GM21447 (cell line): Measurements from ENCODE around the gene NKAPL.

Experiments
- ATAC-seq: cut with Tn5 transposase; IDR thresholded peaks from one replicate; pipeline ENCODE4 v1.9.1; 2021; ENCODE audit not compliant: unreplicated experiment

Gene NKAPL

DNA sequence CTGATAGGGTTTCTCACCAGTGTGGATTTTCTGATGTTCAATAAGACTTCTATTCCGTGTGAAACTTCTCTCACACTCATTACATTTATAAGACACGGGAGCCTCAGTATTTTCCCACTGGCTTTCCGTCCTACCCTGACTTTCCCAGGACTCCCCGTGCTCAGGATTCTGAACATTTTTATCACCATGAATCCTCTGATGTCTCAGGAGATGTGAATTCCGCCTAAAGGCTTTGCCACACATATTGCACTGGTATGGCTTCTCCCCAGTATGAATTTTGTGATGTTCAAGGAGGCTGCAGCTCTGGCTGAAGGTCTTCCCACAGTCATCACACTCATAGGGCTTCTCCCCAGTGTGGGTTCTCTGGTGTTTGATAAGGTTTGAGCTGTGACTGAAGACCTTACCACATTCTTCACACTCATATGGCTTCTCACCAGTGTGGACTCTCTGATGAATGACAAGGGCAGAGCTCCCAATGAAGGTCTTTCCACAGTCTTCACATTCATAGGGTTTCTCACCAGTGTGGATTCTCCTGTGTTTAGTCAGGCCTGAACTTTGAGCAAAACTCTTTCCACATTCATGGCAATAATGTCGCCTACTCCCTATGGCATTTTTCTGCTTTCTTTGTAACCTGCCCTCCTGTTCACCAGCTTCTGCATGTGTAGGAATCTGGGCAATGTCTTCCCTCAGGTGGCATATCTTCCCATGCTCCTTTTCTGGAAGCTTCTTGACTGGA, 13.7 kb upstream of the NKAPL start:
- no peak for ATAC-seq

DNA sequence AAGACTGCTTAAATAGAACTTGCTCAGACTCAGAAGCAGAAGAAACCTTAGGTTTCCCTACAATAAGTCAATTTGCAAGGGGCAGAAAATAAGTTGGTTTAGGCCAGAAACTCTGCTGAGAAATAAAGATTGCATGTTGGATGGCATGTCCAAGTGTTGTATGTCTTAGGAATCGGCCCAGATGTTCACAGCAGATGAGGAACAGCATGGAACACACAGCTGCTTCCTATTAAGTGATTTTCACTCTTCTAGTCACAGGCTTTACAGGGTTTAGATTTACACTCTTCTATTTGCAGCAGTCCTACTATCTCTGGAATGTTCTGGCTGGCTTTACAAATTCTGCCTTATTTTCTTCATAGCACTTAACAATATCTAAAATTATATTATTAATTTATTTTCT, 10.2 kb upstream of the NKAPL start:
- no peak for ATAC-seq

DNA sequence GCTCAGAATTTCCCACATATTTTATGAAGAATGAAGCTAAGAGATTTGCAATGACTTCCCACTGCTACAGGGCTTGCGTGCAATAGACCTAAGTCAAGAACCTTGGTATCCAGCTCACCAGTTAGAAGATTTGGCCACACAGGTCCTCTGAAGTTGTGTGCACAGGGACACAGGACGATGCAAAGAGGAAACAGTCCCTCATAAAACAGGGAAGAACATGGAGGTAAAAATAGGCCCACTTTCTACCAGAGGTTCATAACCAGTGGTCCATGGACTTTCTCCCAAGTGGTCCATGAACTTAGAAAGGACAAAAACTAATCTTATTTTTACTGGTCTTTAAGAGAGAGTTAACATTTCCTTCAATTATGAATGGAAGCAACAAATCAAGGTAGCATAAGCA, 8.3 kb upstream of the NKAPL start:
- ATAC-seq, result no peak

DNA sequence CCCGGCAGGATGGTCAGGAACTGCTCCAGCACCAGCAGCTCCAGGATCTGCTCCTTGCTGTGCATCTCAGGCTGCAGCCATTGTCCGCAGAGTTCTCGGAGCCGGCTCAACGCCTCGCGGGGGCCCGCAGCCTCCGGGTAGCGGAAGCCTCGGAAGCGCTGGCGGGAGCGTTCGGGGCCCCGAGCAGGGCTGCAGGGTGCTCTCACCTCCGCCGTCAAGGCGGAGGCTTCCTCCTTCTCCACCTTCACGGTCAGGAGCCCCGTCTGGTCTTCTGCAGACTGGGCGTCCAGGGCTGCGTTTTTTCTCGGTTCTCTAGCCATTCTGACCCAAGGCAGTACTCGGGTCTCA, 7.5 kb upstream of the NKAPL start:
- peak; percentile 49 for ATAC-seq

DNA sequence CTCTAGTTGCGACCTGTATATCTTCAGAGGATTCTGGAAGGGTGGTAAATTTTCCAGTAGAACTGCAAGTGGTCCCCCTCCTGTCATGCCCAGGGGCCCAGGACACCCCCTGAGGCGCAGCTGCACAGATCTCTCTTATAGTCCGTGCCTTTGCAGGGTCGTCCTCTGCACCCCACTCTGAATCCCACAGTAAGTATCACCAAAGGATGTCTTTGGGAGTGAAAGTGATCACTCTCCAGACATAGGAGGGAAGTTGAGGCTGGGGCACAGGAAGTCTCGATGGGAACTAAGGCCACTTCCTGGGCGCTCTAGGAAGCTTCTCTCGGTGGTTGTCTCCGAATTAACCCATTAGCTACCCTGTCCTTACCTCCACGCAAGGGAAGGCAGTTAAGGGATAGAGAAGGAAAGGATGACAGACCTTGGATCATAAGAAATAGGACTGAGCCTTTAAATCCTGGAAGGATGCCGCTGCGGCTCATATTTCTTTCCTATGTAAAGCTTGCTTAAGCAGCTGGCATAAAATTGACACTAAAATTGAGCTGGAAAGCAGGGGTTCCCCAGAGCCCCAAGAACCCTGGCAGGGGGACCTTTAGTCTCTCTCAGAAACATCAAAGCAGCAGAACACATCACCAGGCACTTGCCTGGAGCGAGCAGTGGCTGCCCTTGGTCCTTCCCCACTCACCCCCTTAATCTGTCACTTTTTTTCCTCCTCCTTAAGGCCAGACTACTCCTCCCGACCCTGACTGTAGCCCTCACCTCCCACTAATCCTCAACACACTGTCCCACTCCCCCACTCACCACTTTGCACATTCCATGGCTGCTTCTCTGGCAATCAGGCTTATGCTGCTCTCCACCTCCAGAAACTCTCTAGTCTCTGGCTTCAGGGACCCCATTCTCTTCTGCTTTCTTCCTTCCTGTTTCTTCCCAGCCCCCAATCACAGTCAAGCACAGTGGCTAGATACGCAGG, 6.8 kb upstream of the NKAPL start, which contains the start of gene ZKSCAN4:
Gene ZKSCAN4, minus strand, starts transcription at position 261 of the 967 bp plus-strand sequence. CDS start 289 bp downstream, outside the sequence.
- ATAC-seq, result peak; percentile 86

DNA sequence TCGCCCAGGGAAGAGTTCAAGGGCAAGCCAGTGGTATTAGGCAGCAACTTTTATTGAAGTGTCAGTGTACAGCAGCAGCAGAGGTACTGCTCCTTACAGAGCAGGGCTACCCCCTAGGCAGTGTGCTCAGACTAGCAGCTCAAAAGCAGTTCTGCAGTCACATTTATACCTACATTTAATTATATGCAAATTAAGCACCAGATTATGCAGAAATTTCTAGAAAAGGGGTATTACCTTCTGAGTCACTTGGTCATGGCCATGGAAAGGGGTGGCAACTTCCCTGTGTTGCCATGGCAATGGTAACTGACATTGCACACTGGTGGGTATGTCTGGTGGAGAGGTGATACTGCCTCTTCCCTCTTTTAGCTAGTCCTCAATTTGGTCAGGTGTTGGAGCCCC, 5.0 kb upstream of the NKAPL start:
- ATAC-seq, result no peak

DNA sequence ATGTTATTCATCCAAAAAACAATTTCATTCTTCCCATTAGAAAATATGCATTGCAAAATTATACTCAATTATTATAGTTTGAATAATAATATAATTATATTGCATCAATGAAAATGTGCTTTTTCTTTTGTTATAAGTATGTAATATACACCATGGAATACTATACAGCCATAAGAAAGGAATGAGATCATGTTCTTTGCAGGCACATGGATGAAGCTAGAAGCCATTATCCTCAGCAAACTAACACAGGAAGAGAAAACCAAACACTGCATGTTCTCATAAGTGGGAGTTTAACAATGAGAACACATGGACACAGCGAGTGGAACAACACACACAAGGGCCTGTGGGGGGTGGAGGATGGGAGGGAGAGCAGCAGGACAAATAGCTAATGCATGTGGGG, 2.1 kb upstream of the NKAPL start:
- ATAC-seq, result no peak

DNA sequence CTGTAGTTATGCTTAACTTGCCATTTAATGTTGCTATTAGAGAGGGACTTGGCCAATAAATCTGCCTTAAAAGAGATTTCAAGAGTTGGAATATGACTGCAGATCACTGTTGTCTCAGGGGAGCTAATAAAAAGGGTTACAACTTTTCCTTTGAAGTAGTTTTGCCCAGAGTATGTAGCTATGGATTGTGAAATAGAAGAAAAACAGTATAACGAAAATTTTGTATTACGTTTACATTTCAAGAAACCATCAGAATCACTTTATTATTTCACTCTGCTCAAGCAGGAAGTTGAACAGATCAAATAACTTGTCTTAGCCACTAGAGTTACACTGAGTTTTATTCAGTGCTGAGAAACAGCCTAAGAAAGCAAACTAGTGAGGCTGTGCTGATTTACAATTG, 4.8 kb downstream of the NKAPL start:
- ATAC-seq, result no peak

DNA sequence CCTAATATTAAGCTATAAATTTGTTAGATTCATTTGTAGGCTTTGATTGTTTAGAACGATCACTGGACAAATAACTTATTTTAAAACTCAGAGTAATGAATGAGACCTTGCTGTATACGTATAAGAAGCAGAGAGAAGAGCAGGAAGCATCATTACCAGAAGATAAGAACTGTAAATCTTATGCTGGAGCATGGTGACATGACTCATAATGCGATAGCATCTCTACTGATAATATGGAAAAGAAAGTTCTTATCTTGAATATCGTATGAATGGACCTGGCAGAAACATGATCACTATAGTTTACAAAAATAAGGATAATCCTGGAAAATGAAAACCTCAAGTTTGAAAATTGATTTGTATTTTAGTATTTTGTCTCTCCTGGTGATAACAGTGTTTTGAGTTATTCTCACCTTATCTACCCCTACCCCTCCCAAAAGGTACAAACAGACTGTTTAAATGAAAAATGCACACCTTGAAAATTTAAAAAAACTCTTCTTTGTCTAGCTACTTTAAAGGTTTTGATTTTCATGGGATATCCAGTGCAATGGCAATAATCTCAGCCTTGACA, 5.8 kb downstream of the NKAPL start:
- no peak for ATAC-seq

DNA sequence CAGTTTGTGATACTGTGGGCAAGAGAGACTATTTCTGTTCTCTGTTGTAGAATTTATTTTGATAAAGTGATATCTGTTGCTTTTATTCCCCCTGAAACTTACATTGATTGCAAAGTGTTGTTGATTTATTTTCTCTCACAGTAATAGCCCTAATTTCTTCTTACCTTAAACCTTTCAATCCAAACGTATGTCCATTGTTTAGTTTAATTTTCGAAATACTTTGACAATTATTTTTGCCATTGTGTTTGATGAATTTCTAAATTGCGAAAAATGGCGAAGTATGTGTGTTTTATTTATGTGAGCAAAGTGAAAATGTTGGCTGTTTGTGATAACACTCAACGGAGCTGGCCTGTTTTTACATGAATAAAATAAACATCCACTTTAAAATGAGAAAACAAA, 7.5 kb downstream of the NKAPL start:
- no peak for ATAC-seq

DNA sequence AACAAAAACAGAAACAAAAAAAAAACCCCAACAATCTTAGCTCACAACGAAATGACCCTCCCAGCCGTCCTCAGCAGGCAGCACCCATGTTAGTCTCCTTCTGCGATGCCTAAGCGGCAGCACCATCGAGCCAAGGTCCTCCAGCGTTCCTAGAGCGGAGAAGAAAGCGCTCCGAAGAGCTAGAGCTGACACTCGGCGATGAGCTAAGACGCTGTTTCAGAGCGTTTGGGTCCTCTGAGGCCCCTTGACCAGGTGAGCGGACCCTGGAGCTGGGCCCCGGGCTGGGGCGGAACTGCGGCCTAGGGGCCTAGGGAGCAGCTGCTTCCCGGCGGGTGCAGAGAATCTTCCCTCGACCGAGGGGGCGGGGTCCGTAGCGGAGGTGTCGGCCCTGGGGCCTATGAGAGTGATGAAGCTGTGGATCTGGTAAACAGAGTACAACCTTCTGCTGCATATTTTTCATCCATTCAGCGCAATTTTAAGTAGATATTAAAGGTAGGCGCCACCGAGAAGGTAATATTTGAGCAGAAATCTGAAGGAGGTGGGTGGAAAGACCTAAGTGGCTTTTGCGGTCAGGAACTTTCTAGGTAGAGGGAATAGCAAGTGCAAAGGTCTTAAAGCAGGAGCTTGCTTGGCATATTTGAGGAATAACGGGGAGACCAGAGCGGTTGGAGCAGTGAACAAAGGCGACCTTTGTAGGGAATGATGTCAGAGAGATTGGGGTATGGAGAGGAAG, 8.0 kb downstream of the NKAPL start, which contains the start of gene ZSCAN26:
Gene ZSCAN26, plus strand, starts transcription at position 182 of the 733 bp plus-strand sequence. CDS start 4,777 bp downstream, outside the sequence.
- ATAC-seq, result peak; percentile 92

DNA sequence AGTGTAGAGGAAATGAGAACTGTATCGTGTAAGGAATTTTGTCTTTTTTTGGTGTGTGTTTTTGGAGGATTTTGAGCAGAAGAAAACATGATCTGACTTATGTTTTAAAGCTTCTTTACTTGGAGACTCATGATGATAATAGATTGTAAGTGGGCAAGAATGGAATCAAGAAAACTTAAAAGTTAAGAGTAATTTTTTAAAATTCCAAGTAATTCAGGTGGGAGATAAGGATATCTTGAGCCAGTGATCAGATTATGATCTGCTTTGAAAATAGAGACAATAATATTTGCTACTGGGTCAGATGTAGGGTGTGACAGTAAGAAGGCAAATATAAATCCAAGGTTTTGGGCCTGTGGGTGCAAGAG, 8.6 kb downstream of the NKAPL start:
- ATAC-seq, result no peak

DNA sequence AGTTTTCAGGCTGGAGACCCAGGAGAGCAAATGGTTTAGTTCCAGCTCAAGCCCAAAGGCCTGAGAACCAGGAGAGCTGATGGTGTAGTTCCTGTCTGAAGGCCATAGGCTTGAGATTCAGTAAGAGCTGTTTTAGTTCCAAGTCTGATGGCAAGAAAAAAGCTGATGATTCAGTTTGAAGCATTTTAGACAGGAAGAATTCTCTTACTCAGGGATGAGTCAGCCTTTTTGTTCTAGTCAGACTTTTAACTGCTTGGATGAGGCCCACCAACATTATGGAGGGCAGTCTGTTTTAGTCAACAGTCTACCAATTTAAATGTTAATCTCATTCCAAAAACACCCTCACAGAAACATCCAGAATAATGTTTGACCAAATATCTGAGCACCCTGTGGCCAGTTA, 10.4 kb downstream of the NKAPL start:
- no peak for ATAC-seq

DNA sequence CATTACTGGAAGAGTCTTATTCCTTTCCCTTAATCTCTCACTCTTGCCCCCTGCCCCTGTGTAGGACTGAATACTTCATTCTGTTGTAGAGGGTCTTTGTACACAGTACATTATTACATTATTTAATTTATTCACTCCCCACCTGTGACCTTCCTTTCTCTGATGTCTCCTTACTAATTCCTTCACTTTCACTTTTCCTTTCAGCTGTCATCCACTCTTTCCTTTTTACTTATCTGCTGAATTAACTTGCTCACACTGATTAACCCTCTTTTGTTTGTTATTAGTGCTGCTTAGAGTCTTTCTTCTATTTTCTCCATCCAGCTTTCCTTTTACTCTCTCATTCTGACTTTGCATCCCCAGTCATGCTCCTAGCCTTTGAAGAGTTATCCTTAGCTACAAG, 15.8 kb downstream of the NKAPL start:
- ATAC-seq, result no peak

DNA sequence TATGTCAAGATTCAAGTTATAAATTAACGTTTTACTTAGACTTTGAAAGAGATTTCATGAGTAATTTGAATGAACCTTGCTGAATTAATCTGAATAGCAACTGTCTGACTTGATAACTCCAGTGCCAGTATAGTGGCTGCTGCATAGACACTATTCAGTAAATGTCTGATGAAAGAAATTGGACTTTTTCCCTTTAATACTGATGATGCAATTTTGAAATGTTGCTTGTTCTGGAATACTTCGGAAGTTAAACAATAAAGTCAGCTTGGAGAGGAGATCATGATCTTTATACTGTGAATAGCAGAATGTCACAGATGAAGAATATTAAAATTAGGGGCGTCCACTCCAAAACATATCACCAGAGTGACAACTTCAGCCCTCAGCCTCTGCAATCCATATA, 18.6 kb downstream of the NKAPL start:
- ATAC-seq, result no peak

DNA sequence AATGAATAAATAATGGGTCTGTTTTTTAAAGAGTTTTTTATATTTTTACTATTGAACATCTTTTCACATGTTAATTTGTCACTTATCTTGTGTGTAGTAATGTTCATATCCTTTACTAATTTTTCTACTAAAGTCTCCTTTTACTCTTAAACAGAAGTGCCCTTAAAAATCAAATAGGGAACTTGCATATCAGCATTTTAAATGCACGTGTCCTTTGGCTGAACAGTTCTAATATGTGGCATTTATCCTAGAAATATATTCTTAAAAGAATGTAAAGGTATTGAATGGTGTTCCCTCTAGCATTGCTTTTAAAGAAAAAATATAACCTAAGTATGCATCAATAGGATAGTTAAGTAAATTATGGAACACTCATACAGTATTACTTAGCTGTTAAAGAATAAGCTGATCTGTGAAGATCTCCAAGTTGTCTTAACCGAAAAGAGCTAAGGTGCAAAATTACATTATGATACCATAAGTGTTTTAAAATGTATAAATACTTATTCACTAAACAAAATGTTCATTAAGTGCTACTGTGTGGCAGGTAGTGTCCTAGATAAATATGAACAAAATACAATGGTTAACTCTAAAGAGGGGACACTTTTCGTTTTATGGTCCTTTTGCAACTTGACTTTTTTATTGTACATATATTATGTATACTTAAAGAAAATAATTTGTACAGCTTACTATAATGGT, 21.6 kb downstream of the NKAPL start:
- no peak for ATAC-seq

DNA sequence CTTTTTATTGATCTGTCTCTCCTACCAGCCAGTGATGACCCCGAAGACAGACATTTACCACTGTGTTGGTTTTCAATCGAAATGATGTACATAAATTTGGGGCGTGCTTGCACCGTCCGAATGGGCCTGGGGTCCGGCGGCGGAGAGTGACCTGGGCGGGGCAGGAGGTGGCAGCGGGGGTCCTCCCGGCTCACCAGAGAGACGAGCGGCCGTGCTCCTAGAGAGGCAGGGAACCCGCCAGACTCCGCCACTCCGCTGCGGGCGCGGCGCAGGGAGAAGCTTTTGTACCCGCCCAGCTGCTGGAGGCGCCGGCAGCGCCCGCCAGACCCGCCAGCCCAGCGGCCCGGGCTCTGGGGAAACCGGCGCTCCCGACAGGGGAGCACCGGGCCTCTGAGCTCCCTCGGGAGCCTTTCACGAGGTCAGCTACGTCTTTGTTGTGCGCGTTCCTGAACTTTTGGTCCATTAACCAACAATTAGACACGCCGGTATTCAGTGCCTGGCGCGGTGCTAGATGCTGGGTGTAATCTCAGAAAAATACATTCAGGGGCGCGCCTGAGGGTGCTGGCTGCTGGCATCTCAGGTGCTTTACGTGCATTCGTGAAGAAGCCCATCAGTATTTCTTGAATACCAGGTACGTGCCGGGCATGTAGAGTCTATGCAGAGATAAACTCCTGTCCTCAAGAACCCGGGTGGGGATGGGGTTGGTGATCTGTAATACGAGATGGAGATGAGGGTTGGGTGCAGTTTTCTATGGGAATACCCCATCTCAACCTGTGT, 22.4 kb downstream of the NKAPL start, which contains the start of gene PGBD1:
Gene PGBD1, plus strand, starts transcription at position 285 of the 777 bp plus-strand sequence. CDS start 2,242 bp downstream, outside the sequence.
- peak; percentile 78 for ATAC-seq

DNA sequence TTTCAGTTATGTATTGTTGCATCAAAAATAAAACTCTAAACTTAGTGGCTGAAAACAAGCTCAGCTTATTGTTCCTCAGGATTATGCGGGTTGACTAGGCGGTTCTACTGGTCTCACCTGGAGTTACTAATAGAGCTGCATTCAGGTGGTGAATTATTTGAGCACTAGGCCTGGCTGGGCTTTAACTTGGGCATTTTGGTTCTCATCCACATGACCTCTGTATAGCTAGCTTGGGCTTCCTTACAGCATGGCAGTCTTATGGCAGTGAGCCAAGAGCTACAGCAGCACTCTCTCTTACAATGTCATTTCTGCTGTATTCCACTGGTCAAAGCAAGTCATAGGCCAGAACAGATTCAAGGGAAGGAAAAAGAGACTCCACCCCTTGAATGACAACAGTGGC, 23.8 kb downstream of the NKAPL start:
- ATAC-seq, result no peak

DNA sequence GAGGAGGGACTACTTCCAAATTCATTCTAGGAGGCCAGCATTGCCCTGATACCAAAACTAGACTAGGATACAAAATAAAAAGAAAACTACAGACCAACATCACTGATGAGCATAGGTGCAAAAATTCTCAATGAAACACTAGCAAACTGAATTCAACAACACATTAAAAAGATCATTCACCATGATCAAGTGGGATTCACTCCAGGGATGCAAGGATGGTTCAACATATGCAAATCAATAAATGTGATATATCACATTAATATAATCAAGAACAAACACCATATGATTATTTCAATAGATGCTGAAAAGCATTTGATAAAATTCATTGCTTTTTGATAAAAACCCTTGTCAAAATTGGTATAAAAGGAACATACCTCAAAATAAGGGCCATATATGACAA, 32.5 kb downstream of the NKAPL start:
- ATAC-seq, result no peak

DNA sequence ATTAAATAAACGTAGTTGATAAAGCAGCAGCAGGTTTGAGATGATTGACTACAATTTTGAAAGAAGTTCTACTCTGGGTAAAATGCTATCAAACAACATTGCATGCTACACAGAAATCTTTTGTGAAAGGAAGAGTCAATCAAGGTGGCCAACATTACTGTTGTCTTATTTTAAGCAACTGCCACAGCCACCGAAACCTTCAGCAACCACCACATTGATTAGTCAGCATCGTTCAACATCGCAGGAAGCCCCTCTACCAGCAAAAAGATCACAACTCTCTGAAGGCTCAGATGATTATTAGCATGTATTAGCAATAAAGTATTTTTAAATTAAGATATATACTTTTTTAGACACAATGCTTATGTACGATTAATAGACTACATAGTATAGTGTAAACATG, 36.2 kb downstream of the NKAPL start:
- no peak for ATAC-seq
